Vagina (tissue), 2 donors: ENCODE results near the gene ABCB10.

Experiments used
- CTCF ChIP-seq, 3 experiments: fragments of 450-650 bp in 2 of 3; fragments of 200-600 bp in 1 of 3; sonication (generic) in 1 of 3; IDR thresholded peaks; one replicate each; pipeline ENCODE4 v1.5.1; 2017 to 2019; ENCODE audit warnings: antibody characterized with exemption in 3 of 3, mild to moderate bottlenecking in 2 of 3, moderate library complexity in 2 of 3
- POLR2AphosphoS5 ChIP-seq, 2 donors: sonication (generic); formaldehyde crosslinking; IDR thresholded peaks; one replicate each; pipeline ENCODE4 v1.9.0; 2017; ENCODE audit warnings: antibody characterized with exemption in 2 of 2, mild to moderate bottlenecking in 2 of 2, low read depth in 1 of 2; ENCODE audit not compliant: insufficient read depth in 1 of 2

DNA sequence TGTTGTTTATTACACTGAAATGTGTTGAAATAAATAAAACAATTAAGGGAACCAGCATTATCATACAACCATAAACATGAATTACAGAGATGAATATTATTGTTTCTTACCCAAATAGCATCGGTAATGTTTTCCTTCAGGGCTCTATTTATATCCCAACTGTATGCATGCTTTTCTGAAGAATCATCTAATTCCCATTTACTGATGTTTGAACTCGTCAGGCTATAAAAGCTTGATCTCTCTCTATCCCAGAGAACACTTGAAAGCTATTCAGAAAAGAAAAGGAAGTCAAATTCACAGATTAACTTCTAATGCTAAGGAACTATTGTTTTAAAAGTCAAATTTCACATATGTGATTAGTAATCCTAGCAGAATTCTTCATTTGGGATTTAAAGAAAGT is 62.7 kb downstream of the ABCB10 start:
- TF ChIP-seq CTCF (IDR thresholded peaks at IDR 0.05) (no peak), POLR2AphosphoS5 (IDR thresholded peaks at IDR 0.05; ENCODE audit: insufficient read depth in 1 of 2, low read depth in 1 of 2) (no peak)
